DMS 273 (cell line): ENCODE measurements around the gene MEIOSIN.
A peak's percentile ranks its signal among the peaks of the same experiment; 100 is the strongest.
"Not testable (repeated sequence)": the region's sequence is repeated elsewhere in the genome, so short reads cannot be mapped to it uniquely, and the experiment has no call there.

ENCODE experiments used
- DNase-seq: peaks from one replicate; lab custom pipeline; 2025; ENCODE audit not compliant: unreplicated experiment; lab: John Stamatoyannopoulos, UW

The MEIOSIN gene

DNA sequence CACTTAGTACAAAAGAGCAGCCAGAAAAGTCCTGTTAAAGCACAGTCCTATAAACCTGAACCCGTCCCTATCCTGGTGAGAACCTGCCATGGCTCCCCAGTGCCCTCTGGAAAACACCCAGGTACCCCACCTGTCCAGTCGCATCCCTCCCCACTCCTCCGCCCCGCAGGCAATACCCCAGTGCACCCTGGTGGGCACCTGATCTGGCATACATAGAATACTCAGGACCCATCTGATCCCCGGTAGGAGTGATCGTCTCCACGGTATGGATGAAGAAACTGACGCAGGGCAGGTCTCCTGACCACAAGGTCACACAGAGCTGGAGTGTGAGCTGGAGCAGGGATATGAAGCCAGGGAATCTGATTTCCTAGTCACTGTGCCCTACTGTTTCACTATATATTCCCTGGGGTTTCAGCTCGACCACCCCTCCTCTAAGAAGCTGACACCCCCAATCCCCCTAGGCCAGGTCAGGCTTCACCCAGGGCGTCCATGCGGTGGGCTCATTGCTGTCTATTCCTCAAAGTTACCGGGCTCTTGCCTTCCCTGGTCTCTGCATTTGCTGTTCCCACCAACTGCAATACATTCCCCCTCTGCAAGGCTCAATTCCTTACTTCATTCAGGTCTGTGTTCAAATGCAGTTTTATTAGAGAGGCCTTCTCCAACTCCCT, 15.1 kb upstream of the MEIOSIN start:
- DNase-seq, result no peak

DNA sequence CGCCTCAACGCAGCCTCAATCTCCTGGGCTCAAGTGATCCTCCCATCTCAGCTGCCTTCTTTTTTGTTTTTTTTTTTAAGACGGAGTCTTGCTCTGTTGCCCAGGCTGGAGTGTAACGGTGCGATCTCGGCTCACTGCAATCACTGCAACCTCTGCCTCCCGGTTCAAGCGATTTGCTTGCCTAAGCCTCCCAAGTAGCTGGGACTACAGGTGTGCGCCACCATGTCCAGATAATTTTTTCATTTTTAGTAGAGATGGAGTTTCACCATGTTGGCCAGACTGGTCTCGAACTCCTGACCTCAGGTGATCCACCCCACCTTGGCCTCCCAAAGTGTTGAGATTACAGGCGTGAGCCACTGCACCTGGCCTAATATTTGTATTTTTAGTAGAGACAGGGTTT, 13.2 kb upstream of the MEIOSIN start:
- not testable (repeated sequence) for DNase-seq

DNA sequence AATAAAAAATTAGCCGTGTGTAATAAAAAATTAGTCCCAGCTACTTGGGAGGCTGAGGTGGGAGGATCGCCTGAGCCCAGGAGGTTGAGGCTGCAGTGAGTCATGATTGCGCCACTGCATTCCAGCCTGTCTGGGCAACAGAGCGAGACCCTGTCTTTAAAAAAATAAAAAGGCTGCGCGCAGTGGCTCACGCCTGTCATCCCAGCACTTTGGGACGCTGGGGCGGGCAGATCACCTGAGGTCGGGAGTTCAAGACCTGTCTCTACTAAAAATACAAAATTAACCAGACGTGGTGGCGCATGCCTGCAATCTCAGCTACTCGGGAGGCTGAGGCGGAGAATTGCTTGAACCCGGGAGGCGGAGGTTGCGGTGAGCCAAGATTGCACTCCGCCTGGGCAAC, 4.6 kb upstream of the MEIOSIN start:
- DNase-seq, result not testable (repeated sequence)

DNA sequence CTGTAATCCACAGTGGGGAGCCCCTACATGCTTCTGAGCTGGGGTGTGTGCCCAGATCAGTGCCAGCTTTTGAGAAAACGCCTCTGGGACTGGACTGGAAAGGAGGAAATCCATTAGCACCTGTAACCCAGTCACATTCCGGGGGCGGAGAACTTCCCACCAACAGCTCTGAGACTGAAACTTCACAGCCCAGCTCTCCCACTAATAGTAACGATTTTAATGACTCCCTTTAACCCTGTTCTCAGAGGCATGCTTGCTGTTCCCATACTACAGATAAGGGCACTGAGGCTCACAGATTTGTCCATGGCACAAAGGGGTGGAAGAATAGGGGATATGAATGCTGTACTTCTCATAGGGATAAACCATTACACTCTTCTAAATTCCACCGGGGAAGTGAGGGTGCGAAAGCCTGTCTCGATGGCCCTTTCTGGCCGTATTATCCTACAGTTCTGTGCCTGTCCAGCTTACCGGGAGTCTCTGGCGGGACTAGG, 3.4 kb upstream of the MEIOSIN start:
- peak; percentile 48 for DNase-seq

DNA sequence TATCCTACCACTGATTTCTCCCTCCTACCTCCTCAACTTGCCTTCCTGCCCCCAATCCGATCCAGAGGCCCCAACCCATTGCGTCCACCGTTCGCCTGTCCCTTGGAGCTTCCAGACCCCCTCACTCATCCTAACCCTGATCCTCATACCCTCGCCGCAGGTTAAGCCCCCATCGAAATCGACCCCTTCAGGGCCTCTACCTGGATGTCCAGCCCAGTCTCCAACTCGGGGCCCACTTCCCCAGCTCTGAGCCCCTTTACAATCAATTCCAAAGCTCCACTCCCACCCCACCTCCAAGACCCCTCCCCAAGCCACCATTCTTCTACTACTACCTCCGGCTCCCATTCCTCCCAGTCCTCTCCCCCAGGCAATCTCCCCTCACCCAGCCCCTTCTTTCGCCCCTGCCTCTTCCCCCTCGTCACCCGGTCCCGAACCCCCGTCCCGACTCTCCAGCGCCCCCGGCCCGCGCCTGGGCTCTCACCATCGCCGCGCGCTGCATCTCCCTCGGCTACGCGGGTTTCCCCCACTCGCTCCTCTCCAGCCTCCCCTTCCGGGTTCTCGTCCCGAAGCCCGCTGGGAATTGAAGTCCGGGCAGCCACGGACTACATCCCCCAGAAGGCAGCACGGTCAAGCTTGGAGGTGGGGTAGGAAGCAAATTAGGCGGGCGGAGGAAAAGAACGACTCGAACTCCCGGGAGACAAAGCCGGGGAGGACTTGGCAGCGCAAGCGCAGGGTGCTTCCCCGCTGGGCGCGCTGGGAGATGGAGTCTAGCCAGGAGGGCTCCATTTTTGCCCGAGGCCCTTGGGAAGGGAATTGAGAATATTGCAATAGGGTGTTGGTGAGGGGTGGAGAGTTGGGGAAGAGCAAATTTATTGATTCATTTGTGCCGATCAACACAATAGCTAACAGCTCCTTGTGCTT, 2.6 kb upstream of the MEIOSIN start, which contains the start of gene FBXO46:
Gene FBXO46, minus strand, starts transcription at position 529 of the 921 bp plus-strand sequence. CDS start 17,401 bp downstream, outside the sequence.
- peak; percentile 100 for DNase-seq

DNA sequence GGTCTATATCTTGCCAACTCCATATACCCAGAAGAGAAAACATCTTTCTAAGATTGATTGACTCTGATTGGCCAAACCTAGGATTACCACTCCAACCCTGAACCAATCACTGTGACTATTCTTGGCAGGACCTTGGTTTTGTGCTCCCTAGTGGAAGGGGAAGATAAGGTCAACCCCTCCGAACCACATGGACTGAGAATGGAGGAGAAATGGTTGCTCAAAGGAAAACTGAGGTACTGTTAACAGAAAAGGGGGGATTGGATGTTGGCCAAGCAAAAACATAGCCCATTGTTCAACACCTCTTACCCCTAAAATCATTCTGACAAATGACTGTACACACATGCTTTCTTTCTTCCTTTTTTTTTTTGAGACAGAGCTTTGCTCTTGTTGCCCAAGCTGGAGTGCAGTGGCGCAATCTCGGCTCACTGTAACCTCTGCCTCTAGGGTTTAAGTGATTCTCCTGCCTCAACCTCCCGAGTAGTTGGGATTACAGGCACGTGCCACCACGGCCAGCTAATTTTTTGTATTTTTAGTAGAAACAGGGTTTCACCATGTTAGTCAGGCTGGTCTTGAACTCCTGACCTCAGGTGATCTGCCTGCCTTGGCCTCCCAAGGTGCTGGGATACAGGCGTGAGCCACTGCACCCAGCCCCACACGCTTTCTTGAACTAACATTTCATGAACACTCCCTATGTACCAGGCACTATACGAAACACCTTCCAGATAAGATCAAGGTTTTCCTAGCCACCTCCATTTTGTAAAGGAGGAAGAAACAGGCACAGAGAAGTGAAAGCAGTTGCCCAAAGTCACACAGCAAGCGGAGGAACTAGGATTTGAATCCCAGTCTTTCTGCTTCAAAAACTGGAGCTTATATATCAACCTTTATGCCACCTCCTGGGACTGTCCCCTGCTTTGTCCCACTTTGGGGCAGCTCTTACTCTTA, 6.5 kb downstream of the MEIOSIN start:
- DNase-seq, result peak; percentile 40

DNA sequence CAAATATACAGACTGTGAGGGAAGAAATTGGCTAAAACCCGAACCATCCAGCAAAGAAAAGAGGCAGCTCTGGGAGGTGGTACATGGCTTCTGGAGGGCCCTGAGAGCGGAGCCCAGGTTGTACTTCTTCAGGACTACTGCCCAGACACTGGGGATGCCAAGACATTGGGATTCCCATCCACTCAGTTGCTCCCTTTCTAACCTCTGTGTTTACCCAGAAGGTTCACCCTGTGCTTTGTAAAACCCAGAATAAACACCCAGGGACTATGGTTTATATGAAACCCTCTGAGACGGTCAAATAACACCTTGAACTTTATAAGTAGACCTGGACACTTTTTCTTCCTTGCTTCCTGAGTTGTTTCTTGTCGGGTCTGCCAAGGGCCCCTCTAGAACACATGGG, 9.7 kb downstream of the MEIOSIN start:
- DNase-seq, result no peak

DNA sequence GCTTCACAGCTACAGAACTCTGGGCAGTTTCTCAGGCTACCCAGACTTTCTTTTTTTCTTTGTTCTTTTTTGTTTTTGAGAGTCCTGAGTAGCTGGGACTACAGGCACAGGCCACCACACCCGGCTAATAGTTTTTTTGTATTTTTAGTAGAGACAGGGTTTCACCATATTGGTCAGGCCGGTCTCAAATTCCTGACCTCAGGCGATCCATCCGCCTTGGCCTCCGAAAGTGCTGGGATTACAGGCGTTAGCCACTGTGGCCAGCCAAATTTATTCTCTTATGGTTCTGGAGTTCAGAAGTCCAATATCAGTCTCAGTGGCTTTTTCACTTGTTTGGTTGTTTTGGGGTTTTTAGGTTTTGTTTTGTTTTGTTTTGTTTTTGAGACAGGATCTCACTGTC, 12.4 kb downstream of the MEIOSIN start:
- DNase-seq, result no peak

DNA sequence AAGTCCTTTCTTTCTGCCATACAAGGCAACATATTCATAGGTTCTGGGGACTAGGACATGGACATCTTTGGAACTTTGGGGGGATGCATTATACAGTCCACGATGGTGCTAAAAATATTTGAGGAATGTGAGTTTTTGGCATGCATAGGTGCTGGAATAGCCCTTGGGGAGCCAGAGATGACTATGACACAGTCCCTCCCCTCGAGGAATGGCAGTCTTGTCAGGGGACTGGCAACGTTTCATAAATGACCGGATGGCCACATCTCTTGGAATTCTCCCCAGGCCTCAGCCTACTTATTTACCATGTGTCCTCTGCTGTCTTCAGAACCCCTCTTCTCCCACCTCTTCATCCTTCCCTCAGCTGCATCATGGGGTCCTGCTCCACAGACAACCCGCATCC, 13.6 kb downstream of the MEIOSIN start:
- no peak for DNase-seq

DNA sequence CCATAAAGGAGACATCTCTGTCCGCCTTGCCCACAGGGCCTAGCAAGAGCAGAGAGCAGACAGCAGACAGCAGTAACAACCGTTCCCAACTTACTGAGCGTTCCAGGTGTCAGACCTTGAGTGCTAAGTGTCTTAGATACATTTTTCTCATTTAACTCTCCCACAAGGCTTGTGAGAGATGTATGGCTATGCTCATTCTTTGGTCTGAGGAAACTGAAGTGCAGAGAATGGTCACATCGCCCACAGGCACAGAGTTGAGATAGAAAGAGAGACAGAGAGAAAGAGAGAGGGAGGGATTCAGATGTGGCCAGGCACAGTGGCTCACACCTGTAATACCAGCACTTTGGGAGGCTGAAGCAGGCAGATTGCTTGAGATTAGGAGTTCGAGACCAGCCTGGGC, 14.3 kb downstream of the MEIOSIN start:
- no peak for DNase-seq

DNA sequence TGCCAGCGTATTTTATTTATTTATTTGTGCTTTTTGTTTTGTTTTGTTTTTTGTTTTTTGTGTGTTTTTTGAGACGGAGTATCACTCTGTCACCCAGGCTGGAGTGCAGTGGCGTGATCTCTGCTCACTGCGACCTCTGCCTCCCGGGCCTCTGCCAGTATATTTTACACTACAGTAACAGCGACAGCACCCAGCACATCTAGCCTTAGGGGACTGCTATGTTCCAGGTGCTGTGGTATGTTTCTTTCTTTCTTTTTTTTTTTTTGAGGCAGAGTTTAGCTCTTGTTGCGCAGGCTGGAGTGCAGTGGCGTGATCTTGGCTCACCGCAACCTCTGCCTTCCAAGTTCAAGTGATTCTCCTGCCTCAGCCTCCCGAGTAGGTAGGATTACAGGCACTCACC, 18.2 kb downstream of the MEIOSIN start:
- not testable (repeated sequence) for DNase-seq

DNA sequence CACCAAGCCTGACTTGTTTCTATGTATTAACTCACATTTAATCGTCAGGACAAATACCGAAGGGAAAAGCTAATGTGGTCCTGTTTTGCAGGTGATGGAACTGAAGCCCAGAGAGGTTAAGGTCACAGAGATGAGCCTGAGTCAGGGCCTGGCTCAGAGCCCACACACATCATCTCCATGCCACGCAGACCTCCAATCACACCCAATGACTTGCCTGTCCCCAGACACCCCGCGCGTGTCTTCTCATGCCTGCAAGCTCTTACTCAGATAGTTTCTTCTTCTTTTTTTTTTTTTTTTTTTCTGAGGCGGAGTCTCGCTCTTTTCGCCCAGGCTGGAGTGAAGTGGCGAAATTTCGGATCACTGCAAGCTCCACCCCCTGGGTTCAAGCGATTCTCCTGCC, 19.4 kb downstream of the MEIOSIN start:
- no peak for DNase-seq

DNA sequence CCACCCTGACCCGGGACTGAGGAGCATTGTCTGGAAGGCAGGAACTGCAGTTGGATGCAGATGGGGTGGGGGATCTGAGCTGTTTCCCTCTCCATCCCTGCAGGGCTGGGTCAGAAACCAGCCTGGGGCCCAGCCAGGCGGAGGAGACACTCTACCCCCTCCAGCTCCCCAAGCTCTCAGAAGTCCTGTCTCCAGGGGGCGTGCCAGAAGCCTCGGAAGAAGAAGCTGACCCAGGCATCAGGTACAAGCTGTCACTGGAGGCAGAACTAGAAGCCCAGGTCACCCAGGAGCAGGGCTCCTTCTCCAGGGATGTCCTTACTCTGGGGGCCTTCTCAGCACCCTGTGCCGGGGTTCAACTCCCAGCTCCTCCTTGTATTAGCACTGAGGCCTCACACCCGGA, 20.3 kb downstream of the MEIOSIN start:
- no peak for DNase-seq

DNA sequence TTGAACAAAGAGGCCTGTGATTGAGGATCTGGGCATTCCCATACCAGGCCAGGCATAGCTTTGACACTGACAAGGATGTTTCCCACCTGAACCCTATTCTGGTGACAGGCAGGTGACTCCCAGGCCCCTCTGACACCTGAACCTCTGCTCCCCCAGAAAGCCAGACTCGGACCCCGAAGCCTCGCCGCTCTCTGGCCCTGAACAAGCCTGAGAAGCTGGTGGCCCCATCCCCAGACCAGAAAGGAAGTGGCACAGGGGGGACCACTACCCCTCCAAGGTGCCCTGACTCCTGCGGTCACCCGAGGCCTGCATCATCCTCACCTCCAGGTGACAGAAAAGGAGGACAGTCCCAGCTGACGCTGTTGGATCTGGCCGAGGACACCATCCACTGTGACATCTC, 21.1 kb downstream of the MEIOSIN start:
- no peak for DNase-seq

DNA sequence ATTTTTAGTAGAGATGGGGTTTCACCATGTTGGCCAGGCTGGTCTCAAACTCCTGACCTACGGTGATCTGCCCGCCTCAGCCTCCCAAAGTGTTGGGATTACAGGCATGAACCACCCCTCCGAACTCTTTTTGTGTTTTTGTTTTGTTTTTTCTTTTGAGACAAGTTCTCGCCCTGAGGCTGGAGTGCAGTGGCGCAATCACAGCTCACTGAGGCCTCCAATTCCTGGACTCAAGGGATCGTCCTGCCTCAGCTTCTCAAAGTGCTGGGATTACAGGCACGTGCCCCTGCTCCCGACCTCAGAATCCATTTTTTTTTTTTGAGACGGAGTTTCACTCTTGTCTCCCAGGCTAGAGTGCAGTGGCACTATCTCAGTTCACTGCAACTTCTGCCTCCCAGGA, 24.5 kb downstream of the MEIOSIN start:
- no peak for DNase-seq

DNA sequence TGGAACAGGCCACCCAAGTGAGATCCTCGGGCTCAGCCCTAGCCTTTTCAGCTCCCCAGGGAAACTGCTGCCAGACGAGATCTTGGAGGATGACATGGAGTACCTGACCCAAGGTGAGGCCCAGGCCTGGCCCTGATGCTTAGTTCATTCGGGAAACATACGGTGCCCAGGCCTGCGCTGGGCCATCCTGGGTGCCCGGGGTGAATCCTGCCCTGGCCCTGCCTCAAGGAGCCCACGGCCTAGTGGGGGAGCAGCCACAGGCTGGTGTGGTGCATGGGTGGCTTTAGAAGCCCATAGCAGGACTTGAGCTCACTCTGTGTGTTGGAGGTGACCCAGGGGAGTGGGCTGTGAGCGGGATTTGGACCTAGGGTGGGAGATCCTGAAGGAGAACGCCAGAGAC, 25.7 kb downstream of the MEIOSIN start:
- no peak for DNase-seq

DNA sequence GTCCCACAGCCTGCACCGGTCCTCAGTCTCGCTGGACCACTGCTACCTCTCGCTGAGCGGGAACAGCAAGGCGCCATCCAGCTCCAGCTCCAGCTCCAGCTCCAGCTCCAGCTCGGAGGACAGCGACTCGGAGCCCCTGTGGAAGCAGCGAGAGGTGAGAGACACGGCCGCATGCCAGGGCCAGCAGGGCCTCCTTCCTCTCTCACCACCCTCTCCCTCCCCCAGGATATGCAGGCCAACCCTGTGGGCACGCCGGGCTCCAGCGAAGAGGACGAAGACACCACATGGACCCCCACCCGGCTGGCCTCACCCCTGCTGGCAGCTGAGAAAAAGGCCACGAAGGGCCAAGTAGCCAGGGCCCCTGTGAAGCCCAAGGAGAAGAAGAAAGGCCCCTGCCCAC, 28.5 kb downstream of the MEIOSIN start:
- DNase-seq, result no peak

DNA sequence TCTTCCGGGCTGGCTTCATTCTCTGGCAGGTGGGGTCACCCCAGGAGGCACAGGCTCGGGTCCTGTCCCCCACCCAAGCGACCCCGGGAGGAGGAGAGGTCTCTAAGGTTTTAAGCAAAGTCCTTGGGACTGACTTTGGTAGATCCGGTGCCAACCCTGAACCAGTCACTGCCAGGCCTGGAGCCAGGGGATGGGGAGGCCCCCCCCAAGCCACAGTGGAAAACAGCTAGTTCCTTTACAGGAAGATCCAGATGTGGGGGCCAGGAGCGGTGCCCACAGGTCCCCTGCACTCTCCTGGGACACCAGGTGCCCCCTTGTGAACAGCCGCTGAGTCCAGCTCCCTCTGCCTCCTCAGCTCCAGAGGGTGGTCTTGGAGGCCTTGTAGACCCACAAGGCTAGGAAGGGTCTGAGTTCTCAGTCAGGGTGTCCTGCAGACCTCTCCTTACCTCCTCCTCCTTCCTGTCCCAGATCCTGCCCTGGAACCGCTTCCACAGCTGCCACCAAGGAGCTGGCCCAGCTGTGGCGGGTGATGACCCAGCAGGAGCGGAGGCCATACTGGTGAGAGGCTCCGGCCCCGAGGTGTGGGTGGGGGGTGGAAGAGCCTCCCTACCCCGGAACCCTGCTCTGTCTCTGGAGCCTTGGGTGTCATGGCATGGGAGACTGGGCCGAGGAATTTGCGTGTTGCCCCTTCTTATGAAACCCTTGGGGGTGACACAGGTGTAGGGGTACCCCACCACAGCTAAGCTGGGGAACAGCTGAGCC, 29.8 kb downstream of the MEIOSIN start:
- DNase-seq, result no peak

DNA sequence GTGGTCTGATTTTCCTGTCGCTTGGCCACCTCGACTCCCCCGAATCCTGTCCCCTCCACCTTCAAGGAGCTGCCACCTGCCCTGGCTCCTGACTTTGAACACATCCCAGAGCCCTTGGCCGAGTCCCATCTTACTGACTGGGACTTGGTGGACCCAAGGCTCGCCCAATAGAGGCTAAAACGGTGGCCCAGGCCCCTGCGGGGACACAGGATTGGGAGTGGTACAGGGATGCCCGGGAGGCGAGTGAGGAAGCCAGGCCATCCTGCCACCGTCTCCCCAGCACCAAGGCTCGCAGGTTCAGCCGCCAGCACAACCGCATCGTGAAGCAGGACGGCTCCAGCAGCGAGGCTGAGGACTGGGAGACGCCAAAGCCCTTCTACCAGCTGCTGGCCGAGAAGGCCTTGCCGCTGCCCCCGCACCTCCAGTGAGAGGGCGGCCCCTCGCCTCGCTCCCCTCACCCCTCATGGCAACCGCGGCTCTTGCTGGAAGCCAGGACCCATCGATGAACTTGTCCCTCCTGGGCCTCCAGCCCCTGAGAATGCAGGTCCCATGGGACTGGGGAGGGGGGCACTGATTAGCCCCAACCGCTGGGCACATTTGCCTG, 30.6 kb downstream of the MEIOSIN start:
- no peak for DNase-seq

DNA sequence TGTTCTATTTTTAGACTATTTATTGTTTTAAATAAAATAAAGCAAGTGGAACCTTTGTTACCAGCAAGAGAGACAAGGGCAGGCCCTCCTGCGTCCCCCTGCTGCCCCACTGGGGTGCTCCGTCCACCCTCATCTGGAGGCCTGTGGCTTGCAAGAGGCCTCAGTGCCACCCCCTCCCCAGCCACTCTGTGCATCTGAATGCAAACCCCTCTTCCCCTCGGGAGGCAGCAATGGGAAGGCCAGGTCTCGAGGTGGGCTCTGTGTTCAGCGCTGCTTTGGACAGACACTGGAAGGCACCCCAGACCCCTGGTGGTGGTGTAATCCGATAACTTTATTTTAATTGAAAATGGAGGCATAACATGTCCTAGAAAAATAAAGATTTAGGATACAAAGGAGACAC, 31.2 kb downstream of the MEIOSIN start:
- no peak for DNase-seq
